ENCODE measurements around the gene RTN4RL2.

The RTN4RL2 gene

DNA sequence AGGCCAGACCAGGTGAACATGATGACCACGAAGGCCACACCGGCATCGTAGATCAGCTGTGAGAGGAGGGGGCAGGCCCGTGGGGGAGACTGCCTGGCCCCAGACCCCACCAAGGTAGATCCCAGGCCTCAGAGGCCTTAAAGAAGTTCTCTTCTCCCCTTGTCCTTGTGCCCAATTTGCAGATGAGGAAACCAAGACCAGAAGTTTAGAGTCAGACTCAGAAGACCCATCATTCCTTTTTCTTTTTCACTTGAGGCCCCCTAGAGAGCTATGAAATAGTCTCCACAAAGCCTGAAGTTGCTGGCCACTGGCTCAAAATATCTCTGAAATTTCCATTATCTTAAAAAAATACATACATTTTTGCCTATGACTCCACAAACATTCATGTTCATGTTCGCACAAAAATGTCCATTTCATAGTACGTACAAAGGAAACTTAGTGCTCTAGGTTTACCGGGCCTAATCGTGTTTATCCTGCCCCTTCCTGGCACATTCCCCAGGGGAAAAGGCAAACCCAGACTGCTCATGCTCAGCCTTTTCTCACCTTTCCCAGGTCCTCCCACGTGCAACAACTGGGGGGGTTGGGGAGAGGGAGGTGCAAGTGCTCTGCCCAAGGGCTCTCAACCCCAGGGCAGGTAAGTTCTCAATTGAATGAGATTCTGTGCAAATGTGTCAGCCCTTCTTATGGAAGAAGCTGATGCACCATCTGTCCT, 35.9 kb downstream of the RTN4RL2 start:
- H3K27me3 Mint-ChIP-seq: no peaks in the 10 kb centered on the region
- no peak overlapping the region for H3K4me3 Mint-ChIP-seq
- ATAC-seq (replicated peaks) (no peak), DNase-seq (no peak)
- H3K36me3 Mint-ChIP-seq (ENCODE audit: insufficient read depth): peaks cover 11% of the 10 kb centered on the region
- no peak overlapping the region for H3K27ac Mint-ChIP-seq
- H3K4me1 Mint-ChIP-seq (ENCODE audit: low read depth in 2 of 2): peaks cover 0 to 4% of the 10 kb centered on the region in 2 donors
- H3K9me3 Mint-ChIP-seq: no peaks in the 10 kb centered on the region

DNA sequence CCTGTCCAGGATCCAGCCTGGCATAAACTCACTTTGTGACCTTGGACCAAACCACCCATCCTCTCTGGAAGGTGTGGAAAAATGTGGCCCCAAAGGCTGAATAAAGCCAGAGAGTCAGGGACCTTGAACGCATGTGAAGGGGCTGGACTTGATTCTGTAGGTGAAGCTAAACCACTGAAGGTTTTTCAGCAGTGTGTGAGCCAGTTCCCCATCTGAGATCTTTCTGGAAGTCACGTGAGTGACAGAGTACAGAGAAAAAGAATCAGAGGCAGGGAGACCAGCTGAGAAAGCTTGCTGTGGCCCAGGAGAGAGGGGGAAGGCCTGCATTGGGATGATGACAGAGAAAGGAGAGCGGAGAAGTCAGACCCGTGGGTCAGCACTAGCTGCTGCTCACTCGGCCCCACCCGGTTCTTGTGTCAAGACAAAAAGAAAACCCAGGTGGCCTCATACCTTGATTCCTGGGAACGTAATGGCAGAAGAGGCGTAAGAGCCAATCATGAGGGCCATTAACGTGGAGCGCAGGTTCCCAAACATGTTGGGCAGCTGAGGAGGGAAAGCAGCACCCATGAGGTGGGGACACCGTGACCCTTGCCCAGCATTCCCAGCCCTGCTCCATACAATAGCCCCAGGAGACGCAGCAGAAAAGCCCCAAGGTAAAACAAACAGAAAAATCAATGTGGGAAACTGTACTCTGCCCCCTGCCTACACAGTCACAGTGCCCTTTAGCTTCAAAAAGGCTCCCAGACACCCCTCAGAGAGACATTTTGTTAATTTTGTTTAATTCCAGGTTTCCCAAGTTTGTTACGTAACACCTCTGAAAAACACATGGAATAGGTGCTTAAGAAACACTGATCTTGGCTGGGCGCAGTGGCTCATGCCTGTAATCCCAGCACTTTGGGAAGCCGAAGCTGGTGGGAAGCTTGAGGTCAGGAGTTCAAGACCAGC, 37.2 kb downstream of the RTN4RL2 start:
- no peaks in the 10 kb centered on the region for H3K9me3 Mint-ChIP-seq
- H3K4me3 Mint-ChIP-seq: no peak overlapping the region
- H3K27ac Mint-ChIP-seq: no peak overlapping the region
- H3K4me1 Mint-ChIP-seq (ENCODE audit: low read depth in 2 of 2): peaks cover 0 to 4% of the 10 kb centered on the region in 2 donors
- DNase-seq: no peak
- no peak for ATAC-seq (replicated peaks)
- no peaks in the 10 kb centered on the region for H3K27me3 Mint-ChIP-seq
- H3K36me3 Mint-ChIP-seq (ENCODE audit: insufficient read depth): peaks cover 11% of the 10 kb centered on the region

GRCh38 chr11:57498540-57498939, 38.2 kb downstream of the RTN4RL2 start:
- Mint-ChIP-seq H3K4me1 (ENCODE audit: low read depth in 2 of 2) (peaks cover 0 to 4% of the 10 kb centered on the region in 2 donors), H3K27ac (no peak overlapping the region), H3K36me3 (ENCODE audit: insufficient read depth) (peaks cover 11% of the 10 kb centered on the region), H3K4me3 (no peak overlapping the region), H3K27me3 (no peaks in the 10 kb centered on the region), H3K9me3 (no peaks in the 10 kb centered on the region)
- no peak for DNase-seq
- no peak for ATAC-seq (replicated peaks)

DNA sequence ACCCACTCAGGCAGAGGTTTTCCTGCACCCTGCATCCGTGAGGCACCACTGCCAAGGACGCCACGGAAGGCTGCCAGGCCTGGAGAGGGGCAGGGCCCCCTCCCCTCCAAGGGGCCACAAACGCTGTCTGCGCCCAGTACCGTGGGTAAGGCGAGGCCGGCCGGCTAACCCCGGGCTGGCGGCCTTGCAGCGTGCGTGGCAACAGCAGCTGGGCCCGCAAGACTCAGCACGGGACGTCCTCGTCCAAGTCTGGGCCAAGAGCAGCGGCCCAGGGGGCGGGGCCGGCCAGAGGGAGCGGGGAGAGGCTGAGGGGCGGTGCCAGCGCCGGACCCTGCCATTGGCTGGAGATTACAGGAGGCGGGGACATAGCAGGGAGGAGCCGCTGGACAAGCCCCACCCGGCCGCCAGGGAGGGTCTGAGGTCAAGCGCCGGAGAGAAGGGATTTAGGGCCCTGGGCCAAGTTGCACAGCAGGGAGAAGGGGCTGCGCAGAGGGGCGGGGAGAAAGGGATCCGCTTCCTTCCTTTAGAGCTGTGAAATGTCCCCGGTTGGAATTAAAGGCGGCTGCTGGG, 39.2 kb downstream of the RTN4RL2 start:
- H3K36me3 Mint-ChIP-seq (ENCODE audit: insufficient read depth): peaks cover 6% of the 10 kb centered on the region
- H3K27me3 Mint-ChIP-seq: no peaks in the 10 kb centered on the region
- no peaks in the 10 kb centered on the region for H3K9me3 Mint-ChIP-seq
- no peak overlapping the region for H3K27ac Mint-ChIP-seq
- ATAC-seq (replicated peaks) (no peak), DNase-seq (no peak)
- H3K4me3 Mint-ChIP-seq: no peak overlapping the region
- no peaks in the 10 kb centered on the region for H3K4me1 Mint-ChIP-seq (ENCODE audit: low read depth in 2 of 2)

DNA sequence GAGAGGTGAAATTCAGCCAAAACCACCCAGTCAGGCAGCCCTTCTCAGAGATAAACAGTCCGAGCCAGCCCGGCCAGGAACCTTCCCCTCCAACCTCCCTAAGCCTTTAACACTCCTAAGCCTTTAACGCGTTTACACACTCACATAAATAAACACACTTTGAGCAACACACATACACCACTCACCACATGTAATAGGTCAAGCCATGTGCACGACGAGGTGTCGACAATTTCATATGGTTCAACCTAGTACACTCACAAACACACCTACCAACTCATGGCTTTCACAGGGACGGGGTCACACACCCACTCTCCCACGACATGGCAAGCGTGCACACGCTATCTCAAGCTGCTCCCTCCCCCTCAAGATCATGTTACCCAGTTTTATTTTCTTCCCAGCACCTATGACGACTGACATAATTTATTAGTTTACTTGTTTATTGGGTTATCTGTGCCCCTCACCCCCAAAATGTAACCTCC, 39.7 kb downstream of the RTN4RL2 start:
- ATAC-seq (replicated peaks) (no peak), DNase-seq (no peak)
- H3K27me3 Mint-ChIP-seq: no peaks in the 10 kb centered on the region
- H3K9me3 Mint-ChIP-seq: no peaks in the 10 kb centered on the region
- peak overlapping the region in 1 of 2 donors; percentile 26 for H3K27ac Mint-ChIP-seq
- peaks cover 6% of the 10 kb centered on the region for H3K36me3 Mint-ChIP-seq (ENCODE audit: insufficient read depth)
- H3K4me3 Mint-ChIP-seq: no peak overlapping the region
- H3K4me1 Mint-ChIP-seq (ENCODE audit: low read depth in 2 of 2): no peaks in the 10 kb centered on the region

DNA sequence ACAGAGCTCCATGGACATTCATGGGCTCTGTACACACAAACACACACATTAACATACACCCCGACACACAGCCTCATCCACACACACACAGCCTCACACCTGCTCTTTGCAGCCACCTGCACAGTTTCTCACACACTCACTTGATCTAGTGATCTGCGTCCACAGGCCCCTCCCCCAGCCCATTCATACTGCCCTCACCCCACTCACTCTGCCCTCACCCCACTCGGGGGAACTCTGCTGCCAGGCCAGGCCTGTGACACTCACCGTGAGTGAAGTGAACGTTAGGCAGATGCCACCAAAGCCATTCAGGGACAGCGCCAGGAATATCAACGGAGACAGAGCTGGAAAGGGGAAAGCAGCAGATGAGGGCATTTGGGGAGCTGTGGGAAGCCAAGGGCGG, 40.2 kb downstream of the RTN4RL2 start:
- H3K9me3 Mint-ChIP-seq: no peaks in the 10 kb centered on the region
- H3K4me3 Mint-ChIP-seq: no peak overlapping the region
- DNase-seq (no peak), ATAC-seq (replicated peaks) (no peak)
- H3K27me3 Mint-ChIP-seq: no peaks in the 10 kb centered on the region
- H3K27ac Mint-ChIP-seq: peak overlapping the region in 1 of 2 donors; percentile 26
- no peaks in the 10 kb centered on the region for H3K4me1 Mint-ChIP-seq (ENCODE audit: low read depth in 2 of 2)
- peaks cover 6% of the 10 kb centered on the region for H3K36me3 Mint-ChIP-seq (ENCODE audit: insufficient read depth)

DNA sequence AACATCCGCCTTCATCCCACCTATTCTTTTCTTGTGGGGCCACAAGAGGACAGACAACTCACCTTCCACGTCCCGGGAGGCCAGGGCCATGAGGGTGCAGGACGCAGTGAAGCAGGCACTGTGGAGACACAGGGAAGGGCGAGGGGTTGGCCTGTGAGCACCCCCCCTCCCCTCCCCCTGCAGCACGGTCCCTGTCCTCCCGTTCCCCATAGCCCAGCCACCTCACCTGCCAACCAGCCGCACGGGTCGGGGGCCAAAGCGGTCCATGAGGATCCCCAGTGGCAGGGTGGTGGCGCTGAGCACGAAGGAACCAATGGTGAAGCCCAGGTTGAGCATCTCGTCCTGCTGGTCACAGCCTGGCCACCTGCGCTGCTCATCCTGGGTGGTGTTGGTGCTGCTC, 40.6 kb downstream of the RTN4RL2 start:
- no peaks in the 10 kb centered on the region for H3K27me3 Mint-ChIP-seq
- no peak overlapping the region for H3K4me3 Mint-ChIP-seq
- no peaks in the 10 kb centered on the region for H3K9me3 Mint-ChIP-seq
- no peaks in the 10 kb centered on the region for H3K4me1 Mint-ChIP-seq (ENCODE audit: low read depth in 2 of 2)
- H3K27ac Mint-ChIP-seq: no peak overlapping the region
- ATAC-seq (replicated peaks) (no peak), DNase-seq (no peak)
- peaks cover 6% of the 10 kb centered on the region for H3K36me3 Mint-ChIP-seq (ENCODE audit: insufficient read depth)

DNA sequence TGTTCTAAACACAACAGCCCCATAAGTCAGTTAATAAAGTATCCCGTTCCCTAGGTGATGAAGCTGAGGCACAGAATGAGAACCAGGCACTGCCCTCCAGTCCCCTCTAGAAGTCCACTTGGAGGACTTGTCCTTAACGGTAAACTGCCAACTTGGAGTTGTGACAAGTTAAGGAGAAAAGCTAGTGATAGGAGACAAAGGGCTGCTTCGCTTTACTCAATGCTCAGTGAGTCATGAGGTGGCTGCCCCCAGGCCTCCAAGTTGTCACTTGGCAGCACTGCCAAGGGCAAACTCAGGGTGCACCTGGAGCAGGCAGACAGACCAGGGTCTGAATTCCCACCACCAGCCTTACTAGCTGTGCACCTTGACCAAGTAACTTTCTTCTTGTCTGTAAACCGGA, 41.6 kb downstream of the RTN4RL2 start:
- H3K4me3 Mint-ChIP-seq: no peak overlapping the region

GRCh38 chr11:57502376-57502775, 42.0 kb downstream of the RTN4RL2 start:
- Mint-ChIP-seq H3K4me3 (no peak overlapping the region), H3K27ac (no peak overlapping the region), H3K27me3 (no peaks in the 10 kb centered on the region), H3K9me3 (no peaks in the 10 kb centered on the region), H3K4me1 (ENCODE audit: low read depth in 2 of 2) (no peaks in the 10 kb centered on the region), H3K36me3 (ENCODE audit: insufficient read depth) (peaks cover 9% of the 10 kb centered on the region)
- ATAC-seq (replicated peaks) (no peak), DNase-seq (no peak)

More for the DNA sequence above, 41.6 kb downstream of the RTN4RL2 start:
- H3K27me3 Mint-ChIP-seq: no peaks in the 10 kb centered on the region
- H3K9me3 Mint-ChIP-seq: no peaks in the 10 kb centered on the region
- H3K36me3 Mint-ChIP-seq (ENCODE audit: insufficient read depth): peaks cover 7% of the 10 kb centered on the region
- H3K27ac Mint-ChIP-seq: no peak overlapping the region
- no peak for ATAC-seq (replicated peaks)
- DNase-seq: no peak
- H3K4me1 Mint-ChIP-seq (ENCODE audit: low read depth in 2 of 2): no peaks in the 10 kb centered on the region

DNA sequence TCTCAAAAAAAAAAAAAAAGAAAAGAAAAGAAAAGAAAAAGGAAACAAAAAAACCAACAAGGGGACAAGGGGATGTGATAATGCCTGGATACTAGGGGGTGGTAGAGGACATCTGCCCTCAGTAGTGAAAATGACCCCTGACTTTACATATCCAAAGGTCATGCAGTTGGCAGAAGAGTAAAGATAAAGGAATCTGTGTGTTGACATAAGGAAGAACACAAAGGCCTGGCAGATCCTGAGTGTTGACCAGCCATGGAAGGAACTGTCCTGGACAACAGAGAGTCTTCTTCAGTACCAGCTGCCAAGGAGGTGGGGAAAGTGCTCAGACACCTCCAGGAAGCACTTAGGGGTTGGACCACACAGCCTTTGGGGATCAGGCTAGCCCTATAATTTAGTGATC, 42.5 kb downstream of the RTN4RL2 start:
- ATAC-seq (replicated peaks) (no peak), DNase-seq (no peak)
- peaks cover 9% of the 10 kb centered on the region for H3K36me3 Mint-ChIP-seq (ENCODE audit: insufficient read depth)
- H3K27me3 Mint-ChIP-seq: no peaks in the 10 kb centered on the region
- no peak overlapping the region for H3K27ac Mint-ChIP-seq
- no peaks in the 10 kb centered on the region for H3K4me1 Mint-ChIP-seq (ENCODE audit: low read depth in 2 of 2)
- no peak overlapping the region for H3K4me3 Mint-ChIP-seq
- H3K9me3 Mint-ChIP-seq: no peaks in the 10 kb centered on the region

DNA sequence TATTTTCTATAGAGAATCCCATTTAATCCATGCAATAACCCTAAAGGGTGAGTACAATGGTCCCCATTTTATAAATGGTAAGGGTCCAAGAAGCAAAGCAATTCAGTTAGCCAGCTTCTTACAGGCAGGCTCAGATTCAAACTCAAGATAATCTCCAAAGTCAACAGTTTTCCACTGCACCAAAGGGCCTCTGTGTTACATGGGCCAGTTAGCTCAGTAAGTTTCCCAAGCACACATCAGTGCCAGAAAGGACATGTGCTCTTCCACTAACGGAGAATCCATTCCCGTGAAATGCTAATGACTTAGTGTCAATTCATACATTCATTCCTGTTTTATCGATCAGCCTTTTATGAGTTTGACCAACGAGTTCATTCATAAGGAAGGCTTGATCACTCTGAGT, 44.2 kb downstream of the RTN4RL2 start:
- H3K27me3 Mint-ChIP-seq: no peaks in the 10 kb centered on the region
- ATAC-seq (replicated peaks) (no peak), DNase-seq (no peak)
- peaks cover 6% of the 10 kb centered on the region for H3K36me3 Mint-ChIP-seq (ENCODE audit: insufficient read depth)
- H3K4me3 Mint-ChIP-seq: no peak overlapping the region
- peaks cover 0 to 2% of the 10 kb centered on the region in 2 donors for H3K4me1 Mint-ChIP-seq (ENCODE audit: low read depth in 2 of 2)
- H3K27ac Mint-ChIP-seq: no peak overlapping the region
- no peaks in the 10 kb centered on the region for H3K9me3 Mint-ChIP-seq

- peaks cover 4% of the 10 kb centered on the region for H3K36me3 Mint-ChIP-seq (ENCODE audit: insufficient read depth)
- H3K4me1 Mint-ChIP-seq (ENCODE audit: low read depth in 2 of 2): peaks cover 2 to 3% of the 10 kb centered on the region in 2 donors
Measured at GRCh38 chr11:57506522-57506921, 46.2 kb downstream of the RTN4RL2 start.

GRCh38 chr11:57508341-57509170, 48.2 kb downstream of the RTN4RL2 start:
- Mint-ChIP-seq H3K27ac (peak overlapping the region in 1 of 2 donors; percentile 75), H3K27me3 (no peaks in the 10 kb centered on the region), H3K36me3 (ENCODE audit: insufficient read depth) (peaks cover 4% of the 10 kb centered on the region), H3K4me1 (ENCODE audit: low read depth in 2 of 2) (peaks cover 12 to 17% of the 10 kb centered on the region in 2 donors), H3K4me3 (no peak overlapping the region), H3K9me3 (no peaks in the 10 kb centered on the region)
- DNase-seq: no peak
- ATAC-seq (replicated peaks): no peak

More at GRCh38 chr11:57506522-57506921, 46.2 kb downstream of the RTN4RL2 start:
- DNase-seq: no peak
- ATAC-seq (replicated peaks): no peak
- Mint-ChIP-seq H3K9me3 (no peaks in the 10 kb centered on the region), H3K27me3 (no peaks in the 10 kb centered on the region), H3K27ac (no peak overlapping the region), H3K4me3 (no peak overlapping the region)

All from effector memory CD8-positive, alpha-beta T cell (primary cell).